NCI-H510A treated with DMSO at 0.1 percent for 48 hours (cell line): Measurements from ENCODE around the gene LONP1.
"Not testable (repeated sequence)": the region's sequence is repeated elsewhere in the genome, so short reads cannot be mapped to it uniquely, and the experiment has no call there.

Experiments used
- DNase-seq: peaks from one replicate; lab custom pipeline; 2025; lab: John Stamatoyannopoulos, UW

Gene LONP1

GRCh38 chr19:5711025-5711424, 8.9 kb downstream of the LONP1 start:
- no peak for DNase-seq

DNA sequence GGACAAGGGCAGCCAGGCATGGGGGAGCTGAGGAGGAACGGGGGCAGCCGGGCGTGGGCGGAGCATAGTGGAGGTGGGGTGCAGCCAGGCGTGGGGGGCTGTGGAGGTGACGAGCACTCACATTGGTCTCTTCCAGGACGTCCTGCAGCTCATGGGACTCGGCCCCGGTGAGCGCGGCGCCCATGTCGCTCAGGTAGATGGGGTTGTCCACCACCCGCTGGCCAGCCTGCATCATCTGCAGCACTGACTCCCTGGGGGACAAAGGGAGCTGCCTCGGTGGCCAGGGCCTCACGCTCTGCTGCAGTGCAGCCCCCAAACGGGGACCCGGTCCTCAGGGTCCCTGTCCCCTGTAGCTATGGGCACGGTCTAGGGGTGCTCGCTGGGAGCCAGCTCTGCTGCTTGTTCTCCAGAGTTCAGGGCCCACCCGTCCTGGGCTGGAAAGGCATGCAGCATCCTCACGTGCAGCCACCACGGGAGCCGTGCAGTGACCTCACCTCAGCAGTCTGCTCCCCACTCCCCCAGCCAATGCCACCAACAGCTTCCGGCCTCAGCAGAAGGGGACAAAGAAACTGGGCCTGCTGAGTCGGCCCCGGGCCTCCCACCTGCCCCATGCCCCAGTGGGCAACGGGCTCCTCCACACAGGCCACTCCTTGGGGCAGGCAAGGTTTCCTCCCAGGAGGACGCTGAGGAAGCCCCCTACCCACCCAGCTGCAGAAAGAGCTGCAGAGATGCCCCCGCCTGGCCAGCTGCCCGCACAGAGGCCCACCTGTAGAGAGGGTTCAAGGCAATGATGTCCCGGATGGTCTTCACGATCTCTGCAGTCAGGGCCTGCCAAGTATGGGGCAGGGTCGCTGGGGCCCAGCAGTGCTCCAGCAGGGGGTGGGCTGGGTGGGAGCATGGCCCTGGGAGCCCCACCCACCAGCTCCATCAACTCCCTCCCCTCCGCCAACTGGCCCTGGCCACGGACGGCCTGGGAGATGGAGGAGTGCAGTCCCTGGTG, 12.1 kb downstream of the LONP1 start:
- DNase-seq = no peak

DNA sequence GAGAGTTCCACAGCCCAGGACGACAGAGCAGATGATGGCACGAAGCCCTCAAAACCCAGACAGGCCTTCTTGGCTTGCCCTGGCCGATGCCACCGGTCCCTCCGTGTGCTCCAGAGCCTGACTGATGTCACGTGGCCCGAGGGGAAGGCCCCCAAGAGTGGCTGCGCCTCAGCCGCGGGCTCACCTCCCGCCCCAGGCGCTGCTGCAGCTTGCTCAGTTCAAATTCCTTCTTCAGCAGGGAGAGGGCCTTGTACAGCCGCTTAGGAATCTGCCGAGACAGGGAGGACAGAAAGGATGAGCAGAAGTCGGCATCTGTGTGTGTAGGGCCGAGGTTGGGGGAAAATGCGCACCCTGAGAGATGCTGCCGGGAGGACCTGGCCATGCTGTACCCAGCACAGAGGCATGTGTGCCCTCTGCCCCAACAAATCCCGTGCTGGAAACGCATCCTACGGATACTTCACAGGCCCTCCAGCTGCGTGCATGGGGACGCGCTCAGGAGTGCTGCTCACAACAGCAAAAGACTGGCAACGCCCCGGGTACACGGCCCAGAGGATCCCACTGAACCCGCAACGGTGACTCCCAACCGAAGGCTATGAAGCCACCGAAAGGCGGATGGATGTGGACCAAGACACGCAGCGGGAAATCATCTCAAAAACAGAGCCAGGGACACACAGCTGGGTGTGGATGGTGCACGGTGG, 12.9 kb downstream of the LONP1 start:
- no peak for DNase-seq

- DNase-seq = no peak
Observed at GRCh38 chr19:5705552-5705951, 14.4 kb downstream of the LONP1 start.

DNA sequence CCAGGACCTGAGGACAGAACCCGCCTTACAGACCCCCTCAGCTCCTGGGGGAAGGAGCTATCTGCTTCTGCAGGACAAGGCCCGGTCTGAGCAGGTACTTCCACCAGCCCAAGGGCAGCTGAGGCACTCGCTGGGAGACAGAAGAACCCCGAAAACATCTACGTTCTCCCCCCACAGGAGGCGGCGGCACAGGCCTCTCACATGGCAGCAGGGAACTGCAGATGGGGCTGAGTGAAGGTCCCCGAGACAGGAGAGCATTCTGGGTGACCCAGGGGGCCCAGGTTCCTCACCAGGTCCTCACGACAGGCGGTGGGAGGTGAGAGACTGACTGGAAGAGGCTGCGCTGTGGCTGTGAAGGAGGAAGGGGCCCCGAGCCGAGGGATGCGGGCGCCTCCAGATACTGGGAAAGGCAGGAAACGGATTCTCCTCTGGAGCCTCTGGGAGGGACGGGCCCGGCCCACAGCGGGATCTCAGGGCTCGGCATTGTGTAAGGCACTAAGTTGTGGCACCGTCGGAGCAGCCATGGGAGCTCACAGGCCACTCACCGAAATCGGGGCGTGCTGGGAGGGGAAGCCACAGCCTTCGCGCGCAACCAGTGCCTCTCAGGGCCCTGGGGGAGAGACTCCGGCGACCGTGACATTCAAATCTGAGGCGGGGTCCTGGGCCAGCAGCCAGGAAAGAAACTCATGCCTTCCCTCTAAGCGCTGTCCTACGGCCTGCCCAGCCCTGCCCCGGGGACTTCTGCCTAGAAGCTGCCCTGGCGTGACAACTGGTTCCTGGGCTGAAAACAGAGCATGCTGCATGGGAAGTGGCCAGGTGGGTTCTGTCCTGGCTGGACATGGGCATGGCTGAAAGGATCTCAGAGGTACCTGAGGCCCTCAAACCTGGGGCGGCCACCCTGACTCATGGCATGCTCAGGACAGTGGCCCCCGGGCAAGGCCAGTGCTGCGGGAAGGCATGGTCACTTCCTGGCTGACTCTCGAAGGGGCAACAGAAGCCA, 15.8 kb downstream of the LONP1 start:
- no peak for DNase-seq

DNA sequence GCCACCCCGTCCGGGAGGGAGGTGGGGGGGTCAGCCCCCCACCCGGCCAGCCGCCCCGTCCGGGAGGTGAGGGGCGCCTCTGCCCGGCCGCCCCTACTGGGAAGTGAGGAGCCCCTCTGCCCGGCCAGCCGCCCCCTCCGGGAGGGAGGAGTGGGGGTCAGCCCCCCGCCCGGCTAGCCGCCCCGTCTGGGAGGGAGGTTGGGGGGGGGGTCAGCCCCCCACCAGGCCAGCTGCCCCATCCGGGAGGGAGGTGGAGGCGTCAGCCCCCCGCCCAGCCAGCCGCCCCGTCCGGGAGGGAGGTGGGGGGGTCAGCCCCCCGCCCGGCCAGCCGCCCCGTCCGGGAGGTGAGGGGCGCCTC, 17.9 kb downstream of the LONP1 start:
- not testable (repeated sequence) for DNase-seq

DNA sequence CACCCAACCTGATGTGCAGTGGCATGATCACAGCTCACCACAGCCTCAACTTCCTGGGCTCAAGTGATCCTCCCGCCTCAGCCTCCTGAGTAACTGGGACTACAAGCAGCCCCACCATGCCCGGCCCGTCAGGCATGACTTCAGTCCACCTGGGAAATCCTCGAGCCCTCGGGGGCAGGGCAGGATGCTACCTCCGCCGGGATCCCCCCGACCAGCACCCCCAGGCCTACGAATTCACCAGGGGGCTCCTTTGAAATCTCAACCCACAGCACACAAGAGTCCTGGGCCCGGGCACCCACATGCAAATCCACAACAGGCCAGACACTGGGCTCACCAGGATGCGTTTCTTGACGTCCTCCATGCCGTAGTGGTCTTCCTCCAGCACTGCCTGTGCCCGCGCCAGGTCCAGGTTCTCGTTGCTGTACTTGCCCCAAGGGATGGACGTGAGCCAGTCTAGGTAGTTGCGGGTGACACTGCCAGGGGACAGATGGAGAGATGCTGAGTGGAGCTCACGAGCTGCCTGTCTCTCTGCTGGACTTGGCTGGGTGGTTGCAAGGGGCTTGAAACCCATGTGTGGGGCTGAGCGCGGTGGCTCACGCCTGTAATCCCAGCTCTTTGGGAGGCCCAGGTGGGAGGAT, 19.4 kb downstream of the LONP1 start:
- no peak for DNase-seq

DNA sequence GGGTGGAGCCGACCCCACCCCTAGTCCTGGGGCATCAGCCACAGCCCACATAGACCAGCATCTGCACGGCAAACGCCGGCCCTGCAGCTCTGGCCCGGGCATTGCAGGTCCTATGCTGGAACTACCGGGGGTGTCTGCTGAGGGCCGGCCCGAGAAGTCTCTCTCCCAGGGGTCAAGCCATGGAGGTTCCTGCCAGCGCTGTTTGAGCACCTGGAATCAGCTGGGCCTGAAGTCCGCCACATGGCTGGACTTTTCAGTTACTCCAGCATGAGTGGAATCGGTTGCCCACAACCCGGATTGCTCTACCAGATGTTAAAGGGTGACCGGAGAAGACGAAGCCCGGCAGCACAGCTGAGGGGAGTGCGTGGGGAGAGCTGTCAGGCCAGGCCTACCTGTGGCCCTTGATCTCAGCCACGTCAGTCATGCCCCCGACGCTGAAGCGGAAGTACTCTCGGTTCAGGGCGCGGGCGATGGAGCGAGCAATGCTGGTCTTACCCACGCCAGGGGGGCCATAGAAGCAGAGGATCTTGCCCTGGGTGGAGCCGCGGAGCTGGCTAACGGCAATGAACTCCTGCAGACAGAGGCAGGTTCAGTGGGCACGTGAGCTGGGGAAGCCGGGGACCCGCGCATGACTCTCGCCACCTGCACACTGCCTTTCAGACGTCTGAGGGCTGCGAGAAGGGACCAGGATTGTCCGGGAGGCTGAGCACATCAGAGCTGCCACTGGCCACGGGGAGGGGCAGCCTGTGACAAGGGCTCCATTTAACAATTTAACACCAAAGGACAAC, 21.1 kb downstream of the LONP1 start:
- no peak for DNase-seq

DNA sequence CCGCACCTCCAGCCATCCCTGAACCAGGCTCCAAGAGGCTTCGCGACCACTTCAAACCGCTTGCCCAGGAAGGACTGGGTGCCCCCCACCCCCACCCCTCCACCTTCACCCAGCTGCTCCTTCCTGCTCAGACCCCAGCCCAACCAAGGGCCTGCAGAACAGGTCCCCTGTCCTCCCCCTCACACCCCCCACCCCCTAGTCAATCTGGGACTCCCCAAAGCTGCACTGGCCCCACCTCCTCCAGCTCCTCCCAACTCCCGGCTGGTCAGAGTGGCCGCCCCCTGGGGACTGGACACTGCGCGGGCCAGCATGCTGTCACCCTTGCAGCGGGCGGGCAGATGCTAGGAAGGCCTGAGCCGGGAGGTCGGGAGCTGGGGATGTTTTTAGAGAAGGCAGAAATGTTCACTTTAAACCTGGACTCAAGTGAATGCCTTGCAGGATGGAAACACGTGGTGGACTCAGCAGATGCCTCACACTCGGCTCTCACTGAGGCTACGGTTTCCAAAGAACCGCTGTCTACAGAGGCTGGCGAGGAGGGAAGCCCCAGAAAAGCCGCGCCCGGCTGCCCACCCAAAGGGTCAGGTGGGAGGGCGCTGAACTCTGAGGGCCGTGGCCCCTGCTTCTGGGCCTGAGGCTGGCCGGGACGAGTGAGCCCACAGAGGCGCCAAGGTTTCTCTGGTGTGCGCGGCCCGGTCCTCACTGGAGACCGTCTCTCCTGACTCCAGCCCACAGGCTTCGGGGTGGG, 21.9 kb downstream of the LONP1 start:
- DNase-seq = no peak

DNA sequence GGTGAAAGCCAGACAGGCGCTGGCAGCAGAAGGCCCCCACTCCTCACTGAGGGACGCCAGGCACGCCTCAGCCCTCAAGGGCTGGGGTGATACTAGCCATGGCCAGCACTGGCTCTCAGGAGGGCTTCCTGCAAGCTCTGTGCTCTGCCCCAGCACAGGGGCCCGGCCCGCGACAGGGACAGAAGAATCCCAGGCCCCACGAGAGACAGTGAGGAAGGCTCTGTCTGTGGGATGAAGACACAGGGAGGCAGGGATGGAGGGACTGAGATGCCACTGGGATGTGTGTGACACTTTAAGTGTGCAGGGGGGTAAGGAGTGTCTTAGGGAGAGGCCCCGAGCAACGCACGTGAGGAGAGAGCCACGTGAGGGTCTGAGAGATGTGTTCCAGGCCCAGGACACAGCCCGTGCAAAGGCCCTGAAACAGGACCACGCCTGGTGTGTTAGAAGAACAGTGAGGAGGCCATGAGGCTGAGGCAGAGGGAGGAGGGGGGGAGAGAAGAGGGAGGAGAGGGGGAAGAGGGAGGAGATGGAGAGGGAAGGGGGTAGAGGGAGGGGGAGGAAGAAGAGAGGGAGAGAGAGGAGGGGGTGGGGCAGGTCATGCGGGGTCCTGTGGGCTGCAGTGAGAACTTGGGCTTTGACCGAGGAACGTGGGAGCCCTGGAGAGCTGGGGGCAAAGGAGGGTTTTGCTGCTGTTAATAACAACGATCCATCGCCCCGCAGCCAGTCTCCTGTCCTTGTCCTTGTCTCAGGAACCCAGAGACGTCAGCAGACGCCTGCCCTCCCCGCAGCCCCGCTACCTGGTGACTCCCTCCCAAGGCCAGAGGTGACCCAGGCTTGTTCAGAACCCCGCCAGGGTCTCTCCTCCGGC, 22.7 kb downstream of the LONP1 start:
- DNase-seq = no peak

DNA sequence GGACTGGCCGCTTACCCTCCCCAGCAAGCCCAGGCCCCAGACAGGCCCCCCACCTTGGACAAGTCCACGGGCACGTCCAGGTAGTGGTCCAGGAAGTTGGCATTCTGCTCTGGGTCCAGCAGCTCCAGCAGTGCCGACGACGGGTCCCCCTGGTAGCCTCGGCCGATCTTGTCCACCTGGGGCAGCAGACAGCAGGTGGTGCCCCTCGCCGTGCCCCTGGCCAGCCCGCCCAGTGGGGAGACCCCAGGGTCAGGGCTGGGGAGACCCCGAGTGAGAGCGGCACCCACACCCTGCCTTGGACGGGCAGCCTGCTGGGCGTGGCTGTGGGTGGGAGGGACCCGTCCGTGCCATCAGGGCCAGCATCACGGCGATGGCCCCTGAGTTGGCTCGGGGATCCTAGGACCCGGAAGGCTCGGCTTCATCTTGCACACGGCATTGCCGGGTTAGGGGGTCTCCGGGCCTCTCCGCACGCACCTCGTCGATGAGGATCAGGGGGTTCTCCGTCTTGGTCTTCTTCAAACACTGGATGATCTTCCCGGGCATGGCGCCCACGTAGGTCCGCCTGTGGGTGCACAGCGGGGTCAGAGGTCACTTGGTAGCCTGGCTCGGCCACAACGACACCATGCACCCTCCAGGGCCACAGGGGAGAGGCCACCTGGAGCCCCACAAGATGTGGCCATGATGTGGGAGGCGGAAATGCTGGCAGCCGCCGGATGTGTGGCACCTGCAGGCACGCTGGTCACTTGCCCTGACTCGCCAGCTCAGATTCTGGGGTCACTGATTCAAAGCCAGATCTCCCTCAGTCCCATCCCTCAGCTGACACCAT, 23.5 kb downstream of the LONP1 start:
- no peak for DNase-seq

DNA sequence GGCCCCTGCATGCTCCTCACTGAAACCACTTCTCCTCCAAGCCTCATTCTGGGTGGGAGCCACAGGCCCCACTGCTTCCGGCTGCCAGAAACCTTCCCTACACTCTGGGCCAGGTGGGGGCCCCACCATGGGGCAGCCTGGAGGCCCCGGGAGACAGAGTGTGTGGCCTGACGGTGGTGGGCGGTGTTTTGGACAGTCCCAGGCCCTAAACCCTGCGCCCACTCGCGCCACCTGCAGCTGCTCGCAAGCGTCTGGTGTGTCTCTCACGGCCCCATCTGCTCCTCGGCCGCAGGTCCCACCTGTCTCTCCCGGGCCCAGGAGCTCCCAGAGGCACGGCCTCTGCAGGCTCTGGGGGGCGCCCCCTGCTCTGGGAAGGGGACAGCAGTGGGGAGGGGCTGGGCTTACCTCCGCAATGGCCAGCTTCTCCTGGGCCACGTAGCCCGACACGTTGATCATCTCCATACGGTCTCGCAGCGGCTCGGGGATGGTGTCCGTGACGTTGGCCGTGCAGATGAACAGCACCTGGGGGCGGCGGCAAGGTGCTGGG, 24.2 kb downstream of the LONP1 start:
- DNase-seq = no peak

DNA sequence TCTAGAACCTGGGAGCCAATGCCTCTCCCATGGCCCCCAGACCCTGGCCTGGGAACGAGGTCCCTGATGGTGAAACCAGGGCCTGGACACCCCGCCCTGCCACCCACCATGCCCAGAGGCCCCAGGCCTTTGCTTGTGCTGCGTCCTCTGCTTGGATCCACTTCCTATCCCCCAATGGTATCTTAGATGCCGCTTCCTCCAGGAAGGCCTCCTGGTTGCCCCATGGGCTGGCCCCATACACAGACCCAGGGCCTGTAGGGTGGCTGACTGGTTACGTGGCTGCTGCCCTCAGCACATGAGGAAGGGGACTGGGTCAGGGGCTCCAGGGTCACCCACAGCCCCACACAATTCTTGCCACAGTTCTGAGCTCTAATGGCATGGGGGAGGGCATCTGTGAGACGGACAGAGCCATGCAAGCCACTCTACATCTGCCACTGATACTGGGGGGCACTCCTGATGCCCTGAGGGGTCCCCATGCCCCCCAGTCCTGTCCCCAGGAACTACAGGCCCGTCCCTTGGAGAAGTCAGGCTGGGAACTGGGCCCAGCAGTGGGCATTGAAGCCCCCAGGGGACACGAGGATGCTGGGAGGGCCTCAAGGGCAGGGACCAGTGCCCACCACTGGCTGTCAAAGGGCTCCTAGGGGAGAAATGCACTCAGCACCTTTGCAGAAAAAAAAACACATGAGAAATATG, 24.8 kb downstream of the LONP1 start:
- no peak for DNase-seq

- no peak for DNase-seq
Observed at GRCh38 chr19:5694167-5694955, 25.6 kb downstream of the LONP1 start.

DNA sequence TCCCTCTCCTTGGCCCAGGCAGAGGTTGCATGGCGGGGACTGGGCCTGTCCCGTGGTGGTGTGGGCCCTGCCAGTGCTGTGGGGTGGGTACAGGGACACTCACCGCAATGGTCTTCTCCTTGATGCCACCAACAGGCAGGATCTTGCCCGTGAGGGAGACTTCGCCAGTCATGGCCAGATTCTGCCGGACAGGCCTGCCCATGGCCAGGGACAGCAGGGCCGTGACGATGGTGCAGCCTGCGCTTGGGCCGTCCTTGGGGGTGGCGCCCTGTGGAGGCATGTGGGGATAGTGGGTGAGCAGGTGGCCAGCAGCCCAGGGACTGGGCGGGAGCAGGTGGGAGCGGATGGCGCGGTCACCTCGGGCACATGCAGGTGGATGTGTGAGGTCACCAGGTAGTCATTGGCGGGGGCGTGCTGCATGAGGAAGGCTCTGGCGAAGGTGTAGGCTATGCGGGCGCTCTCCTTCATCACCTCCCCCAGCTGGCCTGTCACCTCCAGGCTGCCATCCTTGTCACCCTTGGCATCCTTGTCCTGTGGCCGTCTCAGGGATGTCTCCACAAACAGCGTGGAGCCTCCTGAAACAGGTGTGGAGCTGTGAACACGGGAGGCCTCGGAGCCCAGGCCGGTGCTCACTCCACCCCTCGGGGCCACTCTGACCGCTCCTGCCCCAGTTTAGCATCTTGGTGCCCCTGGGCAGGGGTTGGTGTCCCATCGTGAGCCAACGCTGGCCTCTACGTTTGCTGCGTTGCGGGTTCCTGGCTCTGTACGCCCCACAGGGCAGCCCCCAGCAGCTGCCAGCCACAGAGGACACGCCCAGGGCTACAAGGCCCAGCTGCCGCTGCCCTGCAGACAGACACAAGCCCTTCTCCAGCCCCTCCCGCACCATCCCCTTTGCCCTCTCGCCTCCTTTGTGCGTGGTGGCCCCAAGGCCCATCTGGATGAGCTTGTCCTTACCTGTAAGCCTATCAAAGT, 26.5 kb downstream of the LONP1 start:
- DNase-seq = no peak
